ENCODE results near the gene KIAA1958.

The KIAA1958 gene

GRCh38 chr9:112615584-112616266 lies 129.1 kb downstream of the KIAA1958 start:
- DNase-seq = no peak

- no peak for DNase-seq
Observed at GRCh38 chr9:112617371-112617770, 130.7 kb downstream of the KIAA1958 start.

GRCh38 chr9:112618385-112619009 lies 131.9 kb downstream of the KIAA1958 start:
- no peak for DNase-seq

- DNase-seq = no peak
Observed at GRCh38 chr9:112620388-112620787, 133.8 kb downstream of the KIAA1958 start.

- DNase-seq = no peak
Observed at GRCh38 chr9:112621018-112621655, 134.5 kb downstream of the KIAA1958 start.

- no peak for DNase-seq
Observed at GRCh38 chr9:112623198-112623597, 136.6 kb downstream of the KIAA1958 start.

- no peak for DNase-seq
Observed at GRCh38 chr9:112624711-112625707, 138.4 kb downstream of the KIAA1958 start.

- no peak for DNase-seq
Observed at GRCh38 chr9:112629671-112630485, 143.3 kb downstream of the KIAA1958 start.

- no peak for DNase-seq
Observed at GRCh38 chr9:112631313-112632070, 144.9 kb downstream of the KIAA1958 start.

- no peak for DNase-seq
Observed at GRCh38 chr9:112640311-112640710, 153.7 kb downstream of the KIAA1958 start.

- DNase-seq = no peak
Observed at GRCh38 chr9:112642126-112642525, 155.5 kb downstream of the KIAA1958 start.

- no peak for DNase-seq
Observed at GRCh38 chr9:112647596-112647995, 161.0 kb downstream of the KIAA1958 start.

GRCh38 chr9:112648624-112649023 lies 162.0 kb downstream of the KIAA1958 start:
- no peak for DNase-seq

GRCh38 chr9:112654282-112654681 lies 167.7 kb downstream of the KIAA1958 start:
- DNase-seq = no peak

GRCh38 chr9:112655668-112656067 lies 169.0 kb downstream of the KIAA1958 start:
- DNase-seq = no peak

GRCh38 chr9:112659906-112660305 lies 173.3 kb downstream of the KIAA1958 start:
- no peak for DNase-seq

- no peak for DNase-seq
Observed at GRCh38 chr9:112663681-112664080, 177.1 kb downstream of the KIAA1958 start.

GRCh38 chr9:112664531-112664930 lies 177.9 kb downstream of the KIAA1958 start:
- DNase-seq = no peak

- no peak for DNase-seq
Observed at GRCh38 chr9:112665347-112665746, 178.7 kb downstream of the KIAA1958 start.

GRCh38 chr9:112669326-112669725 lies 182.7 kb downstream of the KIAA1958 start:
- DNase-seq = no peak

GRCh38 chr9:112670991-112671625 lies 184.5 kb downstream of the KIAA1958 start:
- no peak for DNase-seq
